ENCODE results near the gene UGT2A3.
A peak's percentile ranks its signal among the peaks of the same experiment; 100 is the strongest.

Gene UGT2A3

GRCh38 chr4:68905598-68905938 lies 46.0 kb downstream of the UGT2A3 start:
- peak overlapping the region; percentile 4 for H3K4me3 ChIP-seq (ENCODE audit: low read depth, low read length)
- no peak for TF ChIP-seq CTCF (IDR thresholded peaks at IDR 0.05; ENCODE audit: insufficient read depth, low read depth, low read length, missing control alignments)
- no peak for DNase-seq (ENCODE audit: low read depth)

- peak overlapping the region; percentile 4 for H3K4me3 ChIP-seq (ENCODE audit: low read depth, low read length)
- peak; percentile 29 for TF ChIP-seq CTCF (IDR thresholded peaks at IDR 0.05; ENCODE audit: insufficient read depth, low read depth, low read length, missing control alignments)
- peak; percentile 78 for DNase-seq (ENCODE audit: low read depth)
Observed at GRCh38 chr4:68904786-68905185, 46.8 kb downstream of the UGT2A3 start.

- H3K4me3 ChIP-seq (ENCODE audit: low read depth, low read length): no peak overlapping the region
- TF ChIP-seq CTCF (IDR thresholded peaks at IDR 0.05; ENCODE audit: insufficient read depth, low read depth, low read length, missing control alignments): no peak
- DNase-seq (ENCODE audit: low read depth): no peak
Observed at GRCh38 chr4:68896749-68897148, 54.9 kb downstream of the UGT2A3 start.

GRCh38 chr4:68895561-68896198 lies 55.9 kb downstream of the UGT2A3 start:
- no peak overlapping the region for H3K4me3 ChIP-seq (ENCODE audit: low read depth, low read length)
- no peak for DNase-seq (ENCODE audit: low read depth)
- TF ChIP-seq CTCF (IDR thresholded peaks at IDR 0.05; ENCODE audit: insufficient read depth, low read depth, low read length, missing control alignments): no peak

- no peak overlapping the region for H3K4me3 ChIP-seq (ENCODE audit: low read depth, low read length)
- DNase-seq (ENCODE audit: low read depth): no peak
- no peak for TF ChIP-seq CTCF (IDR thresholded peaks at IDR 0.05; ENCODE audit: insufficient read depth, low read depth, low read length, missing control alignments)
Observed at GRCh38 chr4:68892861-68893260, 58.7 kb downstream of the UGT2A3 start.

- H3K4me3 ChIP-seq (ENCODE audit: low read depth, low read length): no peak overlapping the region
- DNase-seq (ENCODE audit: low read depth): no peak
Observed at GRCh38 chr4:68891678-68892077, 59.9 kb downstream of the UGT2A3 start.

More at GRCh38 chr4:68891678-68892077, 59.9 kb downstream of the UGT2A3 start:
- no peak for TF ChIP-seq CTCF (IDR thresholded peaks at IDR 0.05; ENCODE audit: insufficient read depth, low read depth, low read length, missing control alignments)

Measured in GM12865 (cell line).